ENCODE data around the gene SLC66A2. TPM values are rescaled to one million over a fixed set of nuclear protein-coding genes. Genes with fewer than 3 reads are reported as not detected.

SLC66A2 gene
- total and polyA plus RNA-seq, 10 of the 15 experiments (the other 5 are each of a cell fraction or from before 2014, with no cell fraction given), result 0.69 to 42.5 (median 14.8) TPM

GRCh38 chr18:79855147-79855933 is 96.1 kb downstream of the SLC66A2 start (continued):
- no peak for TF ChIP-seq IRF5 (IDR thresholded peaks at IDR 0.05; ENCODE audit: borderline replicate concordance)
- TF ChIP-seq CBX3 (IDR thresholded peaks at IDR 0.05; ENCODE audit: borderline replicate concordance, low read depth), result no peak
- TF ChIP-seq RUNX3 (IDR thresholded peaks at IDR 0.05; ENCODE audit: low read length), result peak; percentile 33; the same call in 1 of the 2 replicates
- TF ChIP-seq NBN (IDR thresholded peaks at IDR 0.05), result 0 out of 2 replicates have a peak, but pooled peaks have one; percentile 7
- no peak for TF ChIP-seq NRF1 (conservative IDR thresholded peaks at IDR 0.05; ENCODE audit: low read depth, low read length)

- no peaks in the 10 kb centered on the region for H4K20me1 ChIP-seq (ENCODE audit: control insufficient read depth, insufficient read depth)
- SMC1A ChIA-PET (ENCODE audit: uncharacterized antibody, unreplicated experiment), result no interaction called here
- CTCF ChIA-PET, result no interaction called here
- in situ Hi-C loops (cut with MboI), result no loop called here
- H3K9ac ChIP-seq (ENCODE audit: control insufficient read depth, insufficient read depth, low read length), result no peak overlapping the region
- no peak for DNase-seq (ENCODE audit: low read depth, low spot score)
- no peak for TF ChIP-seq ETV6 (conservative IDR thresholded peaks at IDR 0.05 in 1 of 2, IDR thresholded peaks at IDR 0.05 in 1 of 2; ENCODE audit: borderline replicate concordance in 1 of 2, low read depth in 1 of 2)
- TF ChIP-seq IRF3 (IDR thresholded peaks at IDR 0.05), result no peak
- no peak for TF ChIP-seq RELA (IDR thresholded peaks at IDR 0.05; ENCODE audit: borderline replicate concordance, partially characterized antibody)
- TF ChIP-seq YBX1 (IDR thresholded peaks at IDR 0.05), result no peak
- no peak for TF ChIP-seq POLR2A (IDR thresholded peaks at IDR 0.05; ENCODE audit: low read depth, low read length)
- TF ChIP-seq HDAC2 (IDR thresholded peaks at IDR 0.05), result no peak
- no peak for TF ChIP-seq SREBF1 (IDR thresholded peaks at IDR 0.05; ENCODE audit: low read length)
- no peak for TF ChIP-seq MTA3 (IDR thresholded peaks at IDR 0.05; ENCODE audit: borderline replicate concordance, low read length)
- TF ChIP-seq HSF1 (IDR thresholded peaks at IDR 0.05; ENCODE audit: low read depth, low read length), result no peak
- no peak for TF ChIP-seq RUNX3 (IDR thresholded peaks at IDR 0.05; ENCODE audit: low read length)
- no peak for TF ChIP-seq ZBED1 (IDR thresholded peaks at IDR 0.05; ENCODE audit: borderline replicate concordance)
- no peak for TF ChIP-seq LARP7 (IDR thresholded peaks at IDR 0.05)
- TF ChIP-seq NRF1 (conservative IDR thresholded peaks at IDR 0.05; ENCODE audit: low read depth, low read length), result no peak
- no peak for TF ChIP-seq BCL11A (IDR thresholded peaks at IDR 0.05; ENCODE audit: low read depth, low read length)
- no peak for TF ChIP-seq NKRF (conservative IDR thresholded peaks at IDR 0.05)
- no peak for TF ChIP-seq MYC (IDR thresholded peaks at IDR 0.05; ENCODE audit: insufficient read depth, insufficient read length, insufficient replicate concordance, low read length, severe bottlenecking)
- no peak for FAIRE-seq
- H3K4me1 ChIP-seq (ENCODE audit: control insufficient read depth, insufficient read depth, low read length), result peaks cover 10% of the 10 kb centered on the region
- no peaks in the 10 kb centered on the region for H3K79me2 ChIP-seq (ENCODE audit: control insufficient read depth, insufficient read depth, low read length)
- no peak overlapping the region for H3K4me3 ChIP-seq
- no peak for ATAC-seq
- POLR2A ChIA-PET, result no interaction called here
- no peak overlapping the region for H3K27ac ChIP-seq (ENCODE audit: control insufficient read depth, insufficient read depth)
- 57% methylated on average over 15 of the region's 15 CpGs for WGBS (ENCODE audit: insufficient coverage, insufficient replicate concordance, low lambda C conversion rate, missing lambda C conversion rate)
- H3K27me3 ChIP-seq (replicated peaks in 1 of 2; ENCODE audit: control insufficient read depth in 2 of 2, insufficient read depth in 2 of 2, low read length in 1 of 2), result no peaks in the 10 kb centered on the region
- no peak overlapping the region for H3K4me2 ChIP-seq (ENCODE audit: control insufficient read depth, insufficient read depth)
- no peaks in the 10 kb centered on the region for H3K9me3 ChIP-seq (replicated peaks; ENCODE audit: control insufficient read depth, insufficient read depth, low read length)
- intact Hi-C loops (cut with micrococcal nuclease; ENCODE audit: unreplicated experiment), result no loop called here
- RAD21 ChIA-PET (ENCODE audit: unreplicated experiment), result no interaction called here
- no peaks in the 10 kb centered on the region for H3K36me3 ChIP-seq (ENCODE audit: control insufficient read depth in 2 of 2, insufficient read depth in 2 of 2, low read length in 1 of 2)
- no TSS peak for BruUV-seq (replicated peaks)
- H2AFZ ChIP-seq (ENCODE audit: control insufficient read depth, low read depth, low read length), result no peak overlapping the region
These were observed 97.5 kb downstream of the SLC66A2 start for GRCh38 chr18:79853993-79854364.

Measured in GM12878 (cell line).